Keratinocyte (primary cell): ENCODE results near the gene UBQLN4. TPM values are rescaled to one million over a fixed set of nuclear protein-coding genes. Genes with fewer than 3 reads are reported as not detected.

Experiments used
- DNase-seq: peaks from one replicate; pipeline ENCODE4 v3.0.0-alpha.2; 2011; ENCODE audit warnings: low read depth, missing footprints, low spot score
- FAIRE-seq: peaks from 2 replicates; lab custom pipeline; 2011; peaks lifted over from hg19 to GRCh38; lab: Jason Lieb, UNC
- H2AFZ ChIP-seq: 2 replicates; pipeline ENCODE4 v1.6.0; 2012; ENCODE audit warnings: low read length, control low read depth, inconsistent platforms; ENCODE audit not compliant: control insufficient read depth
- H3K27ac ChIP-seq: 2 replicates; pipeline ENCODE4 v1.5.1; 2011; ENCODE audit warnings: low read length; ENCODE audit not compliant: control insufficient read depth, insufficient read depth
- H3K27me3 ChIP-seq: 3 replicates; pipeline ENCODE4 v1.6.0; 2011; ENCODE audit warnings: low read length; ENCODE audit not compliant: control insufficient read depth, insufficient read depth; ENCODE audit errors: extremely low read depth
- H3K36me3 ChIP-seq, 2 experiments: 2 replicates in 1 of 2; 3 replicates in 1 of 2; pipeline ENCODE4 v1.5.1; 2011; ENCODE audit warnings: low read length in 2 of 2, mild to moderate bottlenecking in 1 of 2; ENCODE audit not compliant: control insufficient read depth in 2 of 2, insufficient read depth in 2 of 2; ENCODE audit errors: extremely low read depth in 1 of 2
- H3K4me1 ChIP-seq: 3 replicates; pipeline ENCODE4 v1.5.1; 2011; ENCODE audit warnings: low read length; ENCODE audit not compliant: control insufficient read depth, insufficient read depth; ENCODE audit errors: extremely low read depth
- H3K4me2 ChIP-seq: 3 replicates; pipeline ENCODE4 v1.6.0; 2011; ENCODE audit warnings: low read depth, low read length; ENCODE audit not compliant: control insufficient read depth, insufficient read depth; ENCODE audit errors: extremely low read depth
- H3K4me3 ChIP-seq, 3 experiments: fragments of 200-600 bp in 1 of 3; sonication (generic) in 1 of 3; 2 replicates in 2 of 3; 3 replicates in 1 of 3; pipeline ENCODE4 v1.5.1; 2011 to 2016; ENCODE audit warnings: low read length in 3 of 3, mild to moderate bottlenecking in 3 of 3, control low read depth in 2 of 3, inconsistent platforms in 1 of 3, low read depth in 1 of 3, mixed read lengths in 1 of 3, mixed run types in 1 of 3, moderate library complexity in 1 of 3; ENCODE audit not compliant: control insufficient read depth in 2 of 3, insufficient read depth in 2 of 3; ENCODE audit errors: extremely low read depth in 1 of 3
- H3K79me2 ChIP-seq: 2 replicates; pipeline ENCODE4 v1.6.0; 2012; ENCODE audit warnings: low read length; ENCODE audit not compliant: control insufficient read depth, insufficient read depth
- H3K9ac ChIP-seq: 3 replicates; pipeline ENCODE4 v1.6.0; 2011; ENCODE audit warnings: low read length; ENCODE audit not compliant: control insufficient read depth, insufficient read depth; ENCODE audit errors: extremely low read depth
- H3K9me1 ChIP-seq: 3 replicates; pipeline ENCODE4 v1.6.0; 2011; ENCODE audit warnings: low read length; ENCODE audit not compliant: control insufficient read depth, insufficient read depth; ENCODE audit errors: extremely low read depth
- H3K9me3 ChIP-seq: 2 replicates; pipeline ENCODE4 v1.5.1; 2012; ENCODE audit warnings: low read depth, low read length; ENCODE audit not compliant: control insufficient read depth
- H4K20me1 ChIP-seq: 3 replicates; pipeline ENCODE4 v1.6.0; 2011; ENCODE audit warnings: low read length; ENCODE audit not compliant: control insufficient read depth, insufficient read depth; ENCODE audit errors: extremely low read depth
- EZH2 ChIP-seq: IDR thresholded peaks from one replicate; pipeline ENCODE4 v1.6.1; 2012; ENCODE audit warnings: inconsistent platforms, mild to moderate bottlenecking, low read length, moderate library complexity
- dilution Hi-C: fragments of 300-500 bp; cut with MboI; formaldehyde crosslinking; loops from one replicate; pipeline ENCODE4 v1.7.0; 2020; ENCODE audit warnings: low sequenced_read_pairs; ENCODE audit not compliant: extremely low pct_ligation_motif_present
- polyA plus RNA-seq, 5 experiments: library from polyadenylated mRNA; depleted of rRNA in 3 of 5; stranded (reverse) in 3 of 5; stranded (forward) in 1 of 5; unstranded in 1 of 5; fragments of >200 nt; gene quantifications; 1 replicate in 1 of 5; 2 replicates in 3 of 5; 3 replicates in 1 of 5; pipeline versions ENCODE4 v1.2.1 to v1.2.3, GENCODE V29; 2011 to 2012; ENCODE audit warnings: missing spikeins in 2 of 5, low read depth in 1 of 5, low replicate concordance in 1 of 5
- TF ChIP-seq, protein P1 (sequence below), 3 experiments: IDR thresholded peaks in 1 of 3; conservative IDR thresholded peaks in 1 of 3; optimal IDR thresholded peaks in 1 of 3; 2 replicates in 2 of 3; 3 replicates in 1 of 3; pipeline versions ENCODE3 to v1.5.1; 2011; ENCODE audit warnings: low read length in 3 of 3, mild to moderate bottlenecking in 3 of 3, moderate library complexity in 2 of 3, control low read depth in 1 of 3, inconsistent platforms in 1 of 3; ENCODE audit not compliant: insufficient read depth in 2 of 3; ENCODE audit errors: extremely low read depth in 1 of 3

Gene UBQLN4
- polyA plus RNA-seq, 1 donor (not counting 4 experiments of a cell fraction or from before 2014, with no cell fraction given), result 35.8 TPM

DNA sequence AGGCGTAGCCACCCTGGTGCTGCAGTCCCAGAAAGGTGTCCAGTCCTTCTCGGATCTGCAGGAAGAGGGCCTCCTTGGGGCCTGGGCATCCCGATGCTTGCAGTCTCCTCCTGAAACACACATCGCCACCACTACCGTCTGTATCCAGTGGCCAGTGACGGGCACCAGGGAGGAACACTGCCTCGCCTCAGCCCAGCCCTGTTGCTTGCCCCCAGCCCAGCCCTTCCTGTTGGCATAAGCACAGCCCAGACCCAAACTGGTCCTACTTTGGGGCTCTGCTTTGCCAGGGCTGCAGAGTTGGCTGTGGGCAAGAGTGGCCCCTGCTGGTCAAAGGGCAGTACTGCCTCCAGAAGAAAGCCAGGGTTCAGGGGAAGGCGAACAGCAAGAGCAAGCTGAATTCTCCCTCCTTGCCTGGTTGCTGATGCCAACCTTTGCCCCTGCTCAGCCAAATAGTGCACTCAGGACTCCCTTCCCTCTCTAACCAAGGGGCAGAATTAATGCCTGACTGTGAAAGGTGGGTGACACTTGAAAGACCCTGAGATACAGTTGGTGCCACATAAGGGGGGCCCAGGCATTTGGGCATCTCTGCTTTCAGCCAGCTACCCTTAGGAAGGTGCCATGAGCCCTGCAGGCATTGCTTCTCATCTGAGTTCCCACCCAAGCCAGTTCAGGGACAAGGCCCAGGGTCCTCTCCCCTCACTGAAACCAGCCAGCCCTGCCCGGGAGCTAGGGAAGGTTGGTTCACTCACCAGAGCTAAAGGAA is 64.2 kb downstream of the UBQLN4 start:
- DNase-seq (no peak), FAIRE-seq (peak; percentile 65)
- H3K9ac ChIP-seq, result no peak overlapping the region
- no peaks in the 10 kb centered on the region for H4K20me1 ChIP-seq
- H3K9me3 ChIP-seq, result no peaks in the 10 kb centered on the region
- no peak overlapping the region for H3K4me3 ChIP-seq
- H2AFZ ChIP-seq, result peak overlapping the region; percentile 28
- H3K4me1 ChIP-seq, result peaks cover 3% of the 10 kb centered on the region
- H3K27me3 ChIP-seq, result no peaks in the 10 kb centered on the region
- TF ChIP-seq, protein P1, sequence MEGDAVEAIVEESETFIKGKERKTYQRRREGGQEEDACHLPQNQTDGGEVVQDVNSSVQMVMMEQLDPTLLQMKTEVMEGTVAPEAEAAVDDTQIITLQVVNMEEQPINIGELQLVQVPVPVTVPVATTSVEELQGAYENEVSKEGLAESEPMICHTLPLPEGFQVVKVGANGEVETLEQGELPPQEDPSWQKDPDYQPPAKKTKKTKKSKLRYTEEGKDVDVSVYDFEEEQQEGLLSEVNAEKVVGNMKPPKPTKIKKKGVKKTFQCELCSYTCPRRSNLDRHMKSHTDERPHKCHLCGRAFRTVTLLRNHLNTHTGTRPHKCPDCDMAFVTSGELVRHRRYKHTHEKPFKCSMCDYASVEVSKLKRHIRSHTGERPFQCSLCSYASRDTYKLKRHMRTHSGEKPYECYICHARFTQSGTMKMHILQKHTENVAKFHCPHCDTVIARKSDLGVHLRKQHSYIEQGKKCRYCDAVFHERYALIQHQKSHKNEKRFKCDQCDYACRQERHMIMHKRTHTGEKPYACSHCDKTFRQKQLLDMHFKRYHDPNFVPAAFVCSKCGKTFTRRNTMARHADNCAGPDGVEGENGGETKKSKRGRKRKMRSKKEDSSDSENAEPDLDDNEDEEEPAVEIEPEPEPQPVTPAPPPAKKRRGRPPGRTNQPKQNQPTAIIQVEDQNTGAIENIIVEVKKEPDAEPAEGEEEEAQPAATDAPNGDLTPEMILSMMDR (optimal IDR thresholded peaks at IDR 0.05 in 1 of 3, IDR thresholded peaks at IDR 0.05 in 1 of 3, conservative IDR thresholded peaks at IDR 0.05 in 1 of 3; ENCODE audit: extremely low read depth in 1 of 3, insufficient read depth in 2 of 3, low read length in 3 of 3), result peak; percentile 98
- no peak for TF ChIP-seq EZH2
- H3K36me3 ChIP-seq, result no peaks in the 10 kb centered on the region
- H3K79me2 ChIP-seq, result no peaks in the 10 kb centered on the region
- no peaks in the 10 kb centered on the region for H3K9me1 ChIP-seq
- no peak overlapping the region for H3K27ac ChIP-seq
- dilution Hi-C loops, result no loop called here
- no peak overlapping the region for H3K4me2 ChIP-seq

Other genes with a start within 250 kb of the UBQLN4 start
- 16.7 to 18.8 TPM (median 18.1 TPM) in 3 replicates for gene GON4L, start 196.6 kb downstream of the UBQLN4 start, polyA plus RNA-seq
- 0.08 to 0.18 TPM (median 0.13 TPM) in 3 replicates for gene SYT11, start 194.2 kb downstream of the UBQLN4 start, polyA plus RNA-seq
- gene RIT1, start 142.4 kb downstream of the UBQLN4 start, polyA plus RNA-seq, result 27.1 to 33.5 TPM (median 28.7 TPM) in 3 replicates
- gene KHDC4, start 119.4 kb downstream of the UBQLN4 start, polyA plus RNA-seq, result 31.6 to 61.0 TPM (median 51.3 TPM) in 3 replicates
- not detected in 3 replicates for gene RXFP4, start 112.2 kb downstream of the UBQLN4 start, polyA plus RNA-seq
- 27.8 to 39.2 TPM (median 38.7 TPM) in 3 replicates for gene ARHGEF2, start 75.3 kb downstream of the UBQLN4 start, polyA plus RNA-seq
- 295 to 363 TPM (median 302 TPM) in 3 replicates for gene SSR2, start 32.8 kb downstream of the UBQLN4 start, polyA plus RNA-seq
- 67.5 to 98.0 TPM (median 96.0 TPM) in 3 replicates for gene LAMTOR2, start 984 bp upstream of the UBQLN4 start, polyA plus RNA-seq
- 93.4 to 159 TPM (median 106 TPM) in 3 replicates for gene RAB25, start 7.4 kb upstream of the UBQLN4 start, polyA plus RNA-seq
- 1.1 to 2.0 TPM (median 1.5 TPM) in 3 replicates for gene MEX3A, start 28.7 kb upstream of the UBQLN4 start, polyA plus RNA-seq
- 368 to 551 TPM (median 444 TPM) in 3 replicates for gene LMNA, start 60.9 kb upstream of the UBQLN4 start, polyA plus RNA-seq
- gene SEMA4A, start 99.8 kb upstream of the UBQLN4 start, polyA plus RNA-seq, result 5.7 to 11.0 TPM (median 7.9 TPM) in 3 replicates
- gene SLC25A44, start 140.3 kb upstream of the UBQLN4 start, polyA plus RNA-seq, result 24.4 to 36.8 TPM (median 25.3 TPM) in 3 replicates
- gene PMF1, start 159.2 kb upstream of the UBQLN4 start, polyA plus RNA-seq, result 31.9 to 50.8 TPM (median 41.0 TPM) in 3 replicates
- 0.12 to 0.45 TPM (median 0.23 TPM) in 3 replicates for gene BGLAP, start 188.4 kb upstream of the UBQLN4 start, polyA plus RNA-seq
- 0.78 to 2.2 TPM (median 1.00 TPM) in 3 replicates for gene PAQR6, start 194.3 kb upstream of the UBQLN4 start, polyA plus RNA-seq
- gene SMG5, start 229.0 kb upstream of the UBQLN4 start, polyA plus RNA-seq, result 22.4 to 28.2 TPM (median 27.8 TPM) in 3 replicates
- 9.6 to 31.8 TPM (median 14.2 TPM) in 3 replicates for gene TMEM79, start 230.5 kb upstream of the UBQLN4 start, polyA plus RNA-seq
- 12.5 to 28.0 TPM (median 13.7 TPM) in 3 replicates for gene GLMP, start 241.9 kb upstream of the UBQLN4 start, polyA plus RNA-seq
- gene VHLL, start 245.5 kb upstream of the UBQLN4 start, polyA plus RNA-seq, result 0.22 TPM in 1 of 3 replicates, not detected in the others